Measurements from ENCODE around the gene EIF2B5.

EIF2B5 gene

GRCh38 chr3:184180165-184180564 is 45.0 kb downstream of the EIF2B5 start:
- Mint-ChIP-seq H3K36me3 (ENCODE audit: low read depth) (peaks cover 69% of the 10 kb centered on the region), H3K27ac (no peak overlapping the region), H3K4me3 (no peak overlapping the region), H3K4me1 (peaks cover 34% of the 10 kb centered on the region), H3K9me3 (no peaks in the 10 kb centered on the region), H3K27me3 (ENCODE audit: low read depth) (no peaks in the 10 kb centered on the region)
- TF ChIP-seq CTCF (IDR thresholded peaks at IDR 0.05; ENCODE audit: unreplicated experiment in 3 of 3), result no peak

GRCh38 chr3:184181596-184181995 is 46.4 kb downstream of the EIF2B5 start:
- TF ChIP-seq CTCF (IDR thresholded peaks at IDR 0.05; ENCODE audit: unreplicated experiment in 3 of 3), result no peak
- Mint-ChIP-seq H3K27me3 (ENCODE audit: low read depth) (no peaks in the 10 kb centered on the region), H3K4me3 (no peak overlapping the region), H3K36me3 (ENCODE audit: low read depth) (peaks cover 68% of the 10 kb centered on the region), H3K9me3 (no peaks in the 10 kb centered on the region), H3K27ac (no peak overlapping the region), H3K4me1 (peaks cover 30% of the 10 kb centered on the region)

- Mint-ChIP-seq H3K4me3 (no peak overlapping the region), H3K4me1 (peaks cover 29% of the 10 kb centered on the region), H3K27me3 (ENCODE audit: low read depth) (no peaks in the 10 kb centered on the region), H3K9me3 (no peaks in the 10 kb centered on the region), H3K27ac (no peak overlapping the region), H3K36me3 (ENCODE audit: low read depth) (peaks cover 72% of the 10 kb centered on the region)
- no peak for TF ChIP-seq CTCF (IDR thresholded peaks at IDR 0.05; ENCODE audit: unreplicated experiment in 3 of 3)
Observed at GRCh38 chr3:184183679-184184078, 48.5 kb downstream of the EIF2B5 start.

- Mint-ChIP-seq H3K27me3 (ENCODE audit: low read depth) (no peaks in the 10 kb centered on the region), H3K27ac (peak overlapping the region; percentile 80 to 96 (median 93)), H3K4me3 (peak overlapping the region; percentile 98 to 100 (median 98)), H3K36me3 (ENCODE audit: low read depth) (peaks cover 70% of the 10 kb centered on the region), H3K9me3 (no peaks in the 10 kb centered on the region), H3K4me1 (peaks cover 29% of the 10 kb centered on the region)
- no peak for TF ChIP-seq CTCF (IDR thresholded peaks at IDR 0.05; ENCODE audit: unreplicated experiment in 3 of 3)
Observed at GRCh38 chr3:184184546-184185230, 49.5 kb downstream of the EIF2B5 start.

- H3K27me3 Mint-ChIP-seq (ENCODE audit: low read depth), result no peaks in the 10 kb centered on the region
- peak overlapping the region; percentile 98 to 100 (median 98) for H3K4me3 Mint-ChIP-seq
- no peaks in the 10 kb centered on the region for H3K9me3 Mint-ChIP-seq
- peaks cover 29% of the 10 kb centered on the region for H3K4me1 Mint-ChIP-seq
- peaks cover 68% of the 10 kb centered on the region for H3K36me3 Mint-ChIP-seq (ENCODE audit: low read depth)
- peak overlapping the region; percentile 80 to 96 (median 93) for H3K27ac Mint-ChIP-seq
- no peak for TF ChIP-seq CTCF (IDR thresholded peaks at IDR 0.05; ENCODE audit: unreplicated experiment in 3 of 3)
Observed at GRCh38 chr3:184185461-184186183, 50.5 kb downstream of the EIF2B5 start.
